PC-9 (cell line): ENCODE measurements around the gene ZNF839.

ENCODE experiments used
- CTCF ChIP-seq: fragments of 200-600 bp; sonication (generic); conservative IDR thresholded peaks from 2 replicates; pipeline ENCODE4 v1.6.1; 2017; ENCODE audit warnings: mixed run types, antibody characterized with exemption, mild to moderate bottlenecking, moderate library complexity
- EZH2 ChIP-seq: fragments of 200-600 bp; sonication (generic); IDR thresholded peaks from 2 replicates; pipeline ENCODE4 v1.8.0; 2017; ENCODE audit warnings: antibody characterized with exemption, low read depth

- TF ChIP-seq CTCF = no peak
- no peak for TF ChIP-seq EZH2
Measured at GRCh38 chr14:102280376-102280962, 39.1 kb upstream of the ZNF839 start.
